HepG2 (cell line): ENCODE measurements around the gene DPM1. TPM values are rescaled to one million over a fixed set of nuclear protein-coding genes. Genes with fewer than 3 reads are reported as not detected.
A peak's percentile ranks its signal among the peaks of the same experiment; 100 is the strongest.

ENCODE experiments used
- CCDC6 ChIP-seq: sonication (generic); formaldehyde crosslinking; IDR thresholded peaks from 2 replicates; pipeline ENCODE4 v1.8.1; 2022; ENCODE audit warnings: mild to moderate bottlenecking, missing genetic modification reagents, moderate library complexity
- MAZ ChIP-seq, 2 experiments: sonication (generic) in 1 of 2; formaldehyde crosslinking in 1 of 2; IDR thresholded peaks; 2 replicates each; pipeline versions ENCODE4 v1.5.0 to v1.6.1; 2012 to 2020; ENCODE audit warnings: low read depth in 2 of 2, mild to moderate bottlenecking in 2 of 2, borderline replicate concordance in 1 of 2, improper control_type of control experiment in 1 of 2, low read length in 1 of 2, missing genetic modification reagents in 1 of 2, moderate library complexity in 1 of 2
- NFIB ChIP-seq: sonication (generic); formaldehyde crosslinking; IDR thresholded peaks from 2 replicates; pipeline ENCODE4 v1.9.0; 2021; ENCODE audit warnings: missing genetic modification reagents, mild to moderate bottlenecking, borderline replicate concordance
- PHF20 ChIP-seq: sonication (generic); formaldehyde crosslinking; IDR thresholded peaks from 2 replicates; pipeline ENCODE4 v1.5.0; 2020; ENCODE audit warnings: mild to moderate bottlenecking, missing genetic modification reagents
- RARA ChIP-seq: IDR thresholded peaks from 2 replicates; pipeline ENCODE4 v1.6.1; 2016; ENCODE audit warnings: missing genetic modification reagents, missing compliant biosample characterization
- REXO4 ChIP-seq: sonication (generic); formaldehyde crosslinking; IDR thresholded peaks from 2 replicates; pipeline ENCODE4 v1.8.0; 2022; ENCODE audit warnings: missing genetic modification reagents, mild to moderate bottlenecking, borderline replicate concordance
- RXRA ChIP-seq: sonication (generic); formaldehyde crosslinking; IDR thresholded peaks from 2 replicates; pipeline ENCODE4 v1.5.1; 2020; ENCODE audit warnings: missing genetic modification reagents
- SAP130 ChIP-seq: IDR thresholded peaks from 2 replicates; pipeline ENCODE4 v1.6.1; 2016; ENCODE audit warnings: low read depth
- TBL1XR1 ChIP-seq: fragments of 150-350 bp; IDR thresholded peaks from 2 replicates; pipeline ENCODE4 v1.6.1; 2014; ENCODE audit warnings: borderline replicate concordance, low read length; ENCODE audit not compliant: partially characterized antibody
- TCF7L2 ChIP-seq: IDR thresholded peaks from 2 replicates; pipeline ENCODE4 v1.6.1; 2011; ENCODE audit warnings: mild to moderate bottlenecking, low read depth, low read length, moderate library complexity
- ZKSCAN1 ChIP-seq: fragments of 150-350 bp; IDR thresholded peaks from 2 replicates; pipeline ENCODE4 v1.6.1; 2014; ENCODE audit warnings: low read length
- ZNF160 ChIP-seq: sonication (generic); formaldehyde crosslinking; IDR thresholded peaks from 2 replicates; pipeline ENCODE4 v1.8.0; 2022; ENCODE audit warnings: mild to moderate bottlenecking, inconsistent platforms, missing genetic modification reagents
- ZNF20 ChIP-seq: sonication (generic); formaldehyde crosslinking; IDR thresholded peaks from 2 replicates; pipeline ENCODE4 v1.4.0; 2020; ENCODE audit warnings: mild to moderate bottlenecking, moderate library complexity, missing genetic modification reagents
- ZNF260 ChIP-seq: sonication (generic); formaldehyde crosslinking; IDR thresholded peaks from 2 replicates; pipeline ENCODE4 v1.4.0; 2020; ENCODE audit warnings: missing genetic modification reagents, low read depth, mild to moderate bottlenecking, borderline replicate concordance
- ZNF354B ChIP-seq: sonication (generic); formaldehyde crosslinking; IDR thresholded peaks from 2 replicates; pipeline ENCODE4 v1.8.0; 2022; ENCODE audit warnings: mild to moderate bottlenecking, missing genetic modification reagents
- ZNF883 ChIP-seq: sonication (generic); formaldehyde crosslinking; IDR thresholded peaks from 2 replicates; pipeline ENCODE4 v1.5.1; 2020; ENCODE audit warnings: mild to moderate bottlenecking, missing genetic modification reagents; ENCODE audit errors: not compliant biosample characterization
- polyA plus RNA-seq, 8 experiments: library from polyadenylated mRNA; depleted of rRNA in 3 of 8; stranded (reverse) in 7 of 8; unstranded in 1 of 8; fragments of >200 nt; fragmentation: Illumina TruSeq in 4 of 8; extraction: Trizol in 4 of 8; gene quantifications; 2 replicates each; pipeline versions ENCODE4 v1.2.1 to v1.2.3, GENCODE V29; 2011 to 2016; ENCODE audit warnings: low read depth in 4 of 8, missing spikeins in 1 of 8, mixed read lengths in 1 of 8; ENCODE audit not compliant: insufficient read depth in 1 of 8
- total RNA-seq, 5 experiments: library from RNA; depleted of rRNA; stranded (reverse); fragments of >200 nt; fragmentation: Illumina TruSeq; extraction: Trizol; gene quantifications; 2 replicates each; pipeline ENCODE4 v1.2.3, GENCODE V29; 2016; ENCODE audit warnings: low read depth in 1 of 5
- TF ChIP-seq, protein P1 (sequence below): sonication (generic); formaldehyde crosslinking; IDR thresholded peaks from 2 replicates; pipeline ENCODE4 v1.4.0; 2020; ENCODE audit warnings: mild to moderate bottlenecking, missing genetic modification reagents
- TF ChIP-seq, protein P2 (sequence below): sonication (generic); formaldehyde crosslinking; conservative IDR thresholded peaks from 2 replicates; pipeline ENCODE4 v1.4.0; 2020; ENCODE audit warnings: missing genetic modification reagents
- TF ChIP-seq, protein P3 (sequence below), 2 experiments: fragments of 450-650 bp in 1 of 2; sonication (generic) in 1 of 2; formaldehyde crosslinking; IDR thresholded peaks; 2 replicates each; pipeline versions ENCODE4 v1.5.0 to v1.8.0; 2020 to 2022; ENCODE audit warnings: mild to moderate bottlenecking in 1 of 2, missing genetic modification reagents in 1 of 2
- TF ChIP-seq, protein P4 (sequence below): sonication (generic); IDR thresholded peaks from 2 replicates; pipeline ENCODE4 v1.6.1; 2016; ENCODE audit warnings: low read depth, borderline replicate concordance
- TF ChIP-seq, protein P5 (sequence below): conservative IDR thresholded peaks from 2 replicates; pipeline ENCODE4 v1.6.1; 2018; ENCODE audit warnings: missing genetic modification reagents
- TF ChIP-seq, protein P6 (sequence below): IDR thresholded peaks from 2 replicates; pipeline ENCODE4 v1.6.1; 2016; ENCODE audit warnings: low read depth

The DPM1 gene
- total and polyA plus RNA-seq, 2 of the 13 experiments (the other 11 are each of a cell fraction or from before 2014, with no cell fraction given) = 83.2 to 161 TPM

DNA sequence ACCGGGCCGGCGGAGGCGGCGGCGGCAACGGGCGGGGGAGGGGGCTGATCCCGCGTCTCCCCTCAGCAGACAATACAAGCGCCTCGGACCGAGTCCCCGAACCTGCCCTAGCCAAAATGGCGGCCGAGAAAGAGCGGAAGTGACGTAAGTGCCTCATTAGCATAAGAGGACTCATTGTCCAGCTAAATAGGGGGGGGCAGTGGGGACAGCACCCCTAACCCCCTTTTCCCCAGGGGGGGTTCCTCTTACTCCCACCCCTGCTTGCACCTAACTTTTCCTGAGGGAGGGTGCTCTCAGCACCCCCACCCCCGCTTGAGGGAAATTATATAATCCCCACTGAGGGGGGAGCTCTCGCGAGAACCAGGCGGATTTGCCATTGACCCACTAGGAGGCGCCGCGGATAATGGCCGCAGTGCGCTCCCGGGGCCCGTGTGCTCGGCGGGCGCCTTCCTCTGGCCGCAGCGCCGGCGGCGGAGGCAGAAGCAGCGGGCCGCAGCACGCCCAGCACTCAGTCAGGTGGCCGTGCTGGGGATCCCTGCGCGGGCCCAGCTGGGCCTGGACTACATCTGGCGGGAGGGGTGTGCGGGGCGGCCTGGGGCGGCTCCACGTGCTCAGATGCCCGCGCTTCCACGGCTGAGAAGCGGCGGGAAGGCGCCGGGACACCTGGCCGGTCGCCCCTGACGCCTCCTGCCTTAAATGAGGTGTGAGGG is 26.9 kb downstream of the DPM1 start, which contains the start of gene ADNP (continued):
- TF ChIP-seq, protein P1, sequence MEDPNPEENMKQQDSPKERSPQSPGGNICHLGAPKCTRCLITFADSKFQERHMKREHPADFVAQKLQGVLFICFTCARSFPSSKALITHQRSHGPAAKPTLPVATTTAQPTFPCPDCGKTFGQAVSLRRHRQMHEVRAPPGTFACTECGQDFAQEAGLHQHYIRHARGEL = no peak
- no peak; the same call in 1 of the 2 replicates for TF ChIP-seq MAZ (IDR thresholded peaks at IDR 0.05; ENCODE audit: borderline replicate concordance, low read depth, low read length)
- TF ChIP-seq MAZ (CRISPR knock-in tag; IDR thresholded peaks at IDR 0.05; ENCODE audit: low read depth) = no peak; the same call in 1 of the 2 replicates
- TF ChIP-seq, protein P2, sequence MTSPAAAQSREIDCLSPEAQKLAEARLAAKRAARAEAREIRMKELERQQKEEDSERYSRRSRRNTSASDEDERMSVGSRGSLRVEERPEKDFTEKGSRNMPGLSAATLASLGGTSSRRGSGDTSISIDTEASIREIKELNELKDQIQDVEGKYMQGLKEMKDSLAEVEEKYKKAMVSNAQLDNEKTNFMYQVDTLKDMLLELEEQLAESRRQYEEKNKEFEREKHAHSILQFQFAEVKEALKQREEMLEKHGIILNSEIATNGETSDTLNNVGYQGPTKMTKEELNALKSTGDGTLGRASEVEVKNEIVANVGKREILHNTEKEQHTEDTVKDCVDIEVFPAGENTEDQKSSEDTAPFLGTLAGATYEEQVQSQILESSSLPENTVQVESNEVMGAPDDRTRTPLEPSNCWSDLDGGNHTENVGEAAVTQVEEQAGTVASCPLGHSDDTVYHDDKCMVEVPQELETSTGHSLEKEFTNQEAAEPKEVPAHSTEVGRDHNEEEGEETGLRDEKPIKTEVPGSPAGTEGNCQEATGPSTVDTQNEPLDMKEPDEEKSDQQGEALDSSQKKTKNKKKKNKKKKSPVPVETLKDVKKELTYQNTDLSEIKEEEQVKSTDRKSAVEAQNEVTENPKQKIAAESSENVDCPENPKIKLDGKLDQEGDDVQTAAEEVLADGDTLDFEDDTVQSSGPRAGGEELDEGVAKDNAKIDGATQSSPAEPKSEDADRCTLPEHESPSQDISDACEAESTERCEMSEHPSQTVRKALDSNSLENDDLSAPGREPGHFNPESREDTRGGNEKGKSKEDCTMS (CRISPR knock-in tag) = no peak
- no peak for TF ChIP-seq ZNF20 (CRISPR knock-in tag)
- TF ChIP-seq REXO4 (CRISPR knock-in tag) = no peak
- TF ChIP-seq, protein P3, sequence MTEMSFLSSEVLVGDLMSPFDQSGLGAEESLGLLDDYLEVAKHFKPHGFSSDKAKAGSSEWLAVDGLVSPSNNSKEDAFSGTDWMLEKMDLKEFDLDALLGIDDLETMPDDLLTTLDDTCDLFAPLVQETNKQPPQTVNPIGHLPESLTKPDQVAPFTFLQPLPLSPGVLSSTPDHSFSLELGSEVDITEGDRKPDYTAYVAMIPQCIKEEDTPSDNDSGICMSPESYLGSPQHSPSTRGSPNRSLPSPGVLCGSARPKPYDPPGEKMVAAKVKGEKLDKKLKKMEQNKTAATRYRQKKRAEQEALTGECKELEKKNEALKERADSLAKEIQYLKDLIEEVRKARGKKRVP (CRISPR knock-in tag; IDR thresholded peaks at IDR 0.05) = peak in 1 of 2 experiments; percentile 68; a peak in 2 of 4 replicates
- TF ChIP-seq, protein P4, sequence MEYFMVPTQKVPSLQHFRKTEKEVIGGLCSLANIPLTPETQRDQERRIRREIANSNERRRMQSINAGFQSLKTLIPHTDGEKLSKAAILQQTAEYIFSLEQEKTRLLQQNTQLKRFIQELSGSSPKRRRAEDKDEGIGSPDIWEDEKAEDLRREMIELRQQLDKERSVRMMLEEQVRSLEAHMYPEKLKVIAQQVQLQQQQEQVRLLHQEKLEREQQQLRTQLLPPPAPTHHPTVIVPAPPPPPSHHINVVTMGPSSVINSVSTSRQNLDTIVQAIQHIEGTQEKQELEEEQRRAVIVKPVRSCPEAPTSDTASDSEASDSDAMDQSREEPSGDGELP = no peak
- TF ChIP-seq CCDC6 (CRISPR knock-in tag) = no peak
- TF ChIP-seq PHF20 = peak; percentile 49; the same call in 1 of the 2 replicates
- TF ChIP-seq TBL1XR1 = peak; percentile 46
- TF ChIP-seq ZNF354B (CRISPR knock-in tag) = 0 out of 2 replicates have a peak, but pooled peaks have one; percentile 18
- no peak for TF ChIP-seq RARA (CRISPR knock-in tag)
- TF ChIP-seq ZNF160 = no peak
- no peak for TF ChIP-seq TCF7L2
- no peak for TF ChIP-seq NFIB (CRISPR knock-in tag)
- no peak for TF ChIP-seq ZKSCAN1
- TF ChIP-seq ZNF883 = no peak
- TF ChIP-seq, protein P5, sequence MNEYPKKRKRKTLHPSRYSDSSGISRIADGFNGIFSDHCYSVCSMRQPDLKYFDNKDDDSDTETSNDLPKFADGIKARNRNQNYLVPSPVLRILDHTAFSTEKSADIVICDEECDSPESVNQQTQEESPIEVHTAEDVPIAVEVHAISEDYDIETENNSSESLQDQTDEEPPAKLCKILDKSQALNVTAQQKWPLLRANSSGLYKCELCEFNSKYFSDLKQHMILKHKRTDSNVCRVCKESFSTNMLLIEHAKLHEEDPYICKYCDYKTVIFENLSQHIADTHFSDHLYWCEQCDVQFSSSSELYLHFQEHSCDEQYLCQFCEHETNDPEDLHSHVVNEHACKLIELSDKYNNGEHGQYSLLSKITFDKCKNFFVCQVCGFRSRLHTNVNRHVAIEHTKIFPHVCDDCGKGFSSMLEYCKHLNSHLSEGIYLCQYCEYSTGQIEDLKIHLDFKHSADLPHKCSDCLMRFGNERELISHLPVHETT = no peak
- TF ChIP-seq, protein P6, sequence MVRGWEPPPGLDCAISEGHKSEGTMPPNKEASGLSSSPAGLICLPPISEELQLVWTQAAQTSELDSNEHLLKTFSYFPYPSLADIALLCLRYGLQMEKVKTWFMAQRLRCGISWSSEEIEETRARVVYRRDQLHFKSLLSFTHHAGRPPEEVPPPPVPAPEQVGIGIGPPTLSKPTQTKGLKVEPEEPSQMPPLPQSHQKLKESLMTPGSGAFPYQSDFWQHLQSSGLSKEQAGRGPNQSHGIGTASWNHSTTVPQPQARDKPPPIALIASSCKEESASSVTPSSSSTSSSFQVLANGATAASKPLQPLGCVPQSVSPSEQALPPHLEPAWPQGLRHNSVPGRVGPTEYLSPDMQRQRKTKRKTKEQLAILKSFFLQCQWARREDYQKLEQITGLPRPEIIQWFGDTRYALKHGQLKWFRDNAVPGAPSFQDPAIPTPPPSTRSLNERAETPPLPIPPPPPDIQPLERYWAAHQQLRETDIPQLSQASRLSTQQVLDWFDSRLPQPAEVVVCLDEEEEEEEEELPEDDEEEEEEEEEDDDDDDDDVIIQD (CRISPR knock-in tag) = no peak
- no peak for TF ChIP-seq ZNF260 (CRISPR knock-in tag)
- peak; percentile 58 for TF ChIP-seq SAP130 (CRISPR knock-in tag)
- TF ChIP-seq RXRA (CRISPR knock-in tag) = peak; percentile 61
